GM21723 (cell line): ENCODE measurements around the gene RNF145.
A peak's percentile ranks its signal among the peaks of the same experiment; 100 is the strongest.

Source experiments
- ATAC-seq: cut with Tn5 transposase; IDR thresholded peaks from one replicate; pipeline ENCODE4 v1.9.1; 2021; ENCODE audit warnings: mild to moderate bottlenecking, moderate library complexity; ENCODE audit not compliant: unreplicated experiment

RNF145 gene

GRCh38 chr5:159220206-159220605, 10.9 kb upstream of the RNF145 start:
- no peak for ATAC-seq

- no peak for ATAC-seq
Observed at GRCh38 chr5:159218595-159219023, 9.3 kb upstream of the RNF145 start.

GRCh38 chr5:159217236-159217635, 7.9 kb upstream of the RNF145 start:
- ATAC-seq: no peak

- ATAC-seq: no peak
Observed at GRCh38 chr5:159216454-159216853, 7.1 kb upstream of the RNF145 start.

GRCh38 chr5:159215886-159216285, 6.5 kb upstream of the RNF145 start:
- no peak for ATAC-seq

GRCh38 chr5:159214486-159215271, 5.3 kb upstream of the RNF145 start:
- no peak for ATAC-seq

GRCh38 chr5:159212657-159213462, 3.5 kb upstream of the RNF145 start:
- no peak for ATAC-seq

GRCh38 chr5:159211729-159212174, 2.4 kb upstream of the RNF145 start:
- no peak for ATAC-seq

GRCh38 chr5:159210846-159211245, 1.5 kb upstream of the RNF145 start:
- ATAC-seq: no peak

GRCh38 chr5:159210210-159210661, 883 bp upstream of the RNF145 start:
- no peak for ATAC-seq

GRCh38 chr5:159208514-159209437, 577 bp downstream of the RNF145 start:
- peak; percentile 11 for ATAC-seq

- peak; percentile 53 for ATAC-seq
Observed at GRCh38 chr5:159207686-159208513, 1.5 kb downstream of the RNF145 start.

- no peak for ATAC-seq
Observed at GRCh38 chr5:159207222-159207685, 2.1 kb downstream of the RNF145 start.

- ATAC-seq: no peak
Observed at GRCh38 chr5:159206818-159207217, 2.5 kb downstream of the RNF145 start.

- ATAC-seq: no peak
Observed at GRCh38 chr5:159206368-159206767, 3.0 kb downstream of the RNF145 start.

- no peak for ATAC-seq
Observed at GRCh38 chr5:159203351-159203750, 6.0 kb downstream of the RNF145 start.

GRCh38 chr5:159202151-159202550, 7.2 kb downstream of the RNF145 start:
- ATAC-seq: no peak

GRCh38 chr5:159199780-159200179, 9.6 kb downstream of the RNF145 start:
- no peak for ATAC-seq

- ATAC-seq: no peak
Observed at GRCh38 chr5:159199225-159199624, 10.1 kb downstream of the RNF145 start.
